ENCODE data around the gene USF3.

The USF3 gene

GRCh38 chr3:113698213-113698742, 1.8 kb upstream of the USF3 start:
- DNase-seq (ENCODE audit: low read depth in 2 of 2), result no peak

GRCh38 chr3:113697500-113698090, 1.2 kb upstream of the USF3 start:
- DNase-seq (ENCODE audit: low read depth in 2 of 2), result no peak

- DNase-seq (ENCODE audit: low read depth in 2 of 2), result peak; percentile 98
These were observed 437 bp upstream of the USF3 start for GRCh38 chr3:113696658-113697499.

GRCh38 chr3:113695431-113695785, 1.0 kb downstream of the USF3 start:
- DNase-seq (ENCODE audit: low read depth in 2 of 2), result no peak

- DNase-seq (ENCODE audit: low read depth in 2 of 2), result no peak
These were observed 6.0 kb downstream of the USF3 start for GRCh38 chr3:113690482-113690881.

- DNase-seq (ENCODE audit: low read depth in 2 of 2), result no peak
These were observed 10.3 kb downstream of the USF3 start for GRCh38 chr3:113685956-113686721.

- DNase-seq (ENCODE audit: low read depth in 2 of 2), result no peak
These were observed 11.3 kb downstream of the USF3 start for GRCh38 chr3:113685124-113685523.

- DNase-seq (ENCODE audit: low read depth in 2 of 2), result no peak
These were observed 12.1 kb downstream of the USF3 start for GRCh38 chr3:113684271-113684819.

- no peak for DNase-seq (ENCODE audit: low read depth in 2 of 2)
These were observed 17.7 kb downstream of the USF3 start for GRCh38 chr3:113678773-113679172.

- no peak for DNase-seq (ENCODE audit: low read depth in 2 of 2)
These were observed 18.7 kb downstream of the USF3 start for GRCh38 chr3:113677737-113678136.

- no peak for DNase-seq (ENCODE audit: low read depth in 2 of 2)
These were observed 20.2 kb downstream of the USF3 start for GRCh38 chr3:113676261-113676660.

GRCh38 chr3:113673593-113673992, 22.8 kb downstream of the USF3 start:
- no peak for DNase-seq (ENCODE audit: low read depth in 2 of 2)

GRCh38 chr3:113668015-113668414, 28.4 kb downstream of the USF3 start:
- DNase-seq (ENCODE audit: low read depth in 2 of 2), result no peak

- DNase-seq (ENCODE audit: low read depth in 2 of 2), result no peak
These were observed 31.8 kb downstream of the USF3 start for GRCh38 chr3:113664523-113665094.

GRCh38 chr3:113663761-113664160, 32.7 kb downstream of the USF3 start:
- DNase-seq (ENCODE audit: low read depth in 2 of 2), result no peak

GRCh38 chr3:113663324-113663750, 33.1 kb downstream of the USF3 start:
- no peak for DNase-seq (ENCODE audit: low read depth in 2 of 2)

GRCh38 chr3:113662824-113663223, 33.6 kb downstream of the USF3 start:
- no peak for DNase-seq (ENCODE audit: low read depth in 2 of 2)

- no peak for DNase-seq (ENCODE audit: low read depth in 2 of 2)
These were observed 35.5 kb downstream of the USF3 start for GRCh38 chr3:113660896-113661295.

- DNase-seq (ENCODE audit: low read depth in 2 of 2), result no peak
These were observed 36.0 kb downstream of the USF3 start for GRCh38 chr3:113660458-113660857.

GRCh38 chr3:113659996-113660395, 36.4 kb downstream of the USF3 start:
- DNase-seq (ENCODE audit: low read depth in 2 of 2), result no peak

GRCh38 chr3:113659101-113659541, 37.3 kb downstream of the USF3 start:
- DNase-seq (ENCODE audit: low read depth in 2 of 2), result no peak

- DNase-seq (ENCODE audit: low read depth in 2 of 2), result no peak
These were observed 38.3 kb downstream of the USF3 start for GRCh38 chr3:113658107-113658506.
